ENCODE measurements around the gene SYT14.

DNA sequence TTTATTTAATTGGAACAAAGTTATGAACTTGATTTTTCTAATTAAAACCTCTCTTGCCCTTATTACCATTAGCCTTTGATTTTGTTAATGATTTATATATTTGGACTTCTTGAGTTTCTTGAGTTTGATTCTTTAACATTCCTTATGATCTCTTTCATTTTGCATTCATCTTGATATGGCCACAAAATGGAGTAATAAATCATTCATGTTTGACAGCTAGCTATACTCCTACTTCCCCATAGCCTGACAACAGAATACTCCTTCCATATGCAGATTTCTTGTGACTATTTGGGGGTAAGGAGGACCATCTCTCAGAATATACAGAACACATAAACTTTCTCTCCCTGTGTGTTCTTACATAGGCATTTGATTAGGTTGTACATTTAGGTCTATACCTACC is 119.6 kb downstream of the SYT14 start:
- TF ChIP-seq POLR2AphosphoS5 (IDR thresholded peaks at IDR 0.05; ENCODE audit: borderline replicate concordance, low read depth, low read length) (no peak), EZH2 (IDR thresholded peaks at IDR 0.05) (no peak)

Data from SK-N-MC (cell line).